ENCODE data around the gene FKBP2. TPM values are rescaled to one million over a fixed set of nuclear protein-coding genes. Genes with fewer than 3 reads are reported as not detected.

Gene FKBP2
- total RNA-seq, 4 donors from 2014 or later = 38.2 to 101 (median 57.8) TPM

GRCh38 chr11:64241241-64241490 lies 271 bp downstream of the FKBP2 start:
- H3K27ac ChIP-seq = peak overlapping the region; percentile 95 to 100 (median 100)
- H3K9me3 ChIP-seq = no peaks in the 10 kb centered on the region
- H3K27me3 ChIP-seq = no peaks in the 10 kb centered on the region
- peaks cover 0 to 54% (median 34%) of the 10 kb centered on the region in 4 donors for H3K4me1 ChIP-seq
- no peak for TF ChIP-seq POLR2A (IDR thresholded peaks at IDR 0.05)
- no peak for TF ChIP-seq EP300 (IDR thresholded peaks at IDR 0.05)
- no peak for TF ChIP-seq CTCF (IDR thresholded peaks at IDR 0.05)
- peak; percentile 97 to 99 for DNase-seq (ENCODE audit: low spot score in 2 of 2)
- H3K36me3 ChIP-seq = peaks cover 0 to 48% (median 4%) of the 10 kb centered on the region in 3 donors
- peak overlapping the region; percentile 55 to 91 (median 82) for H3K4me3 ChIP-seq
- 1 to 4% methylated on average over 23 of the region's 24 CpGs for WGBS, 2 donors

GRCh38 chr11:64241491-64242374 lies 838 bp downstream of the FKBP2 start:
- Histone ChIP-seq H3K4me1 (peaks cover 0 to 54% (median 34%) of the 10 kb centered on the region in 4 donors), H3K27ac (peak overlapping the region; percentile 95 to 100 (median 100)), H3K4me3 (peak overlapping the region; percentile 78 to 98 (median 88)), H3K36me3 (peaks cover 0 to 44% (median 4%) of the 10 kb centered on the region in 3 donors), H3K27me3 (no peaks in the 10 kb centered on the region), H3K9me3 (no peaks in the 10 kb centered on the region)
- DNase-seq (ENCODE audit: low spot score in 2 of 2) = no peak
- WGBS, 2 donors = 1 to 2% methylated on average over 39 to 54 of the region's 63 CpGs
- TF ChIP-seq EP300 (IDR thresholded peaks at IDR 0.05) (peak; percentile 44 to 74), POLR2A (IDR thresholded peaks at IDR 0.05) (peak; percentile 13 to 59), CTCF (IDR thresholded peaks at IDR 0.05) (peak in 1 of 5 experiments; percentile 27)

GRCh38 chr11:64243236-64243854 lies 2.5 kb downstream of the FKBP2 start:
- H3K4me1 ChIP-seq = peaks cover 0 to 66% (median 34%) of the 10 kb centered on the region in 4 donors
- peak overlapping the region in 1 of 4 donors; percentile 100 for H3K27ac ChIP-seq
- H3K4me3 ChIP-seq = no peak overlapping the region
- H3K27me3 ChIP-seq = no peaks in the 10 kb centered on the region
- TF ChIP-seq POLR2A (IDR thresholded peaks at IDR 0.05) (no peak), CTCF (IDR thresholded peaks at IDR 0.05) (no peak), EP300 (IDR thresholded peaks at IDR 0.05) (no peak)
- H3K36me3 ChIP-seq = peaks cover 0 to 28% (median 3%) of the 10 kb centered on the region in 3 donors
- H3K9me3 ChIP-seq = no peaks in the 10 kb centered on the region
- 76 to 81% methylated on average over 8 of the region's 8 CpGs for WGBS, 2 donors
- no peak for DNase-seq (ENCODE audit: low spot score in 2 of 2)

- TF ChIP-seq POLR2A (IDR thresholded peaks at IDR 0.05) = no peak
- TF ChIP-seq CTCF (IDR thresholded peaks at IDR 0.05) = no peak
- TF ChIP-seq EP300 (IDR thresholded peaks at IDR 0.05) = no peak
- peaks cover 0 to 20% (median 0%) of the 10 kb centered on the region in 3 donors for H3K36me3 ChIP-seq
- 33 to 43% methylated on average over 5 of the region's 5 CpGs for WGBS, 2 donors
- no peaks in the 10 kb centered on the region for H3K9me3 ChIP-seq
- peak overlapping the region in 1 of 4 donors; percentile 16 for H3K27ac ChIP-seq
- no peak for DNase-seq (ENCODE audit: low spot score in 2 of 2)
- H3K4me1 ChIP-seq = peaks cover 0 to 73% (median 32%) of the 10 kb centered on the region in 4 donors
- H3K4me3 ChIP-seq = no peak overlapping the region
- no peaks in the 10 kb centered on the region for H3K27me3 ChIP-seq
Measured at GRCh38 chr11:64244107-64244506, 3.2 kb downstream of the FKBP2 start.

DNA sequence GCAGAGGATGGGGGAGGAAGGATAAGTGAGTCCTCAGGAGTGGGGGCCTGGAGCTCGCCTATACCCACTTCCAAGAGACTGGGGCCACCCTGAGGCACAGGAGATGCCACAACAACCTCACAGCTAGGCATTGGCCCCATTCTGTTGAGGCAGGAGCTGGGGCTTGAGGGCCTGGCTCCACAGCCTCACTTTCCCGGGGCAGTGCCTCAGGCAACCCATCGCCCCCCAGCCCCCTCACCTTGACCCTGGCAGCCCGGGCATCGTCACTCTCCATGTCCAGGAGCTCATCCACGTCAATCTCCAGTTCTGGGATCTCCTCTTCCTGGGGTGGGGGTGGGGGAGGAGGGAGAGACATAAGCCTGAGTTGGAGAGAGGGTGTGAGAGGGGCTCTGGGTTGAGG lies 4.1 kb downstream of the FKBP2 start:
- Histone ChIP-seq H3K4me3 (peak overlapping the region; percentile 44 to 80 (median 70)), H3K27me3 (no peaks in the 10 kb centered on the region), H3K4me1 (peaks cover 0 to 77% (median 31%) of the 10 kb centered on the region in 4 donors), H3K36me3 (peaks cover 0 to 18% (median 0%) of the 10 kb centered on the region in 3 donors), H3K9me3 (no peaks in the 10 kb centered on the region), H3K27ac (peak overlapping the region in 3 of 4 donors; percentile 83 to 92 (median 84))
- WGBS, 2 donors = 0 to 15% methylated on average over 1 to 6 of the region's 6 CpGs
- TF ChIP-seq CTCF (IDR thresholded peaks at IDR 0.05) (no peak), POLR2A (IDR thresholded peaks at IDR 0.05) (no peak)
- DNase-seq (ENCODE audit: low spot score in 2 of 2) = no peak
